SKM-1 (cell line): Measurements from ENCODE around the gene NTN3.
A peak's percentile ranks its signal among the peaks of the same experiment; 100 is the strongest.

Experiments used
- DNase-seq: peaks from one replicate; lab custom pipeline; 2025; ENCODE audit not compliant: unreplicated experiment; lab: John Stamatoyannopoulos, UW

NTN3 gene

GRCh38 chr16:2512735-2513404 lies 41.8 kb downstream of the NTN3 start:
- no peak for DNase-seq

- peak; percentile 85 for DNase-seq
Measured at GRCh38 chr16:2513405-2514332, 42.6 kb downstream of the NTN3 start, which contains the start of gene ATP6V0C. Gene ATP6V0C (plus strand): TSS chr16:2513952. CDS start chr16:2514104, 152 bp downstream.

- DNase-seq, result no peak
Measured at GRCh38 chr16:2514333-2515179, 43.5 kb downstream of the NTN3 start.

GRCh38 chr16:2515180-2515851 lies 44.2 kb downstream of the NTN3 start:
- DNase-seq, result no peak

GRCh38 chr16:2516391-2517240 lies 45.5 kb downstream of the NTN3 start:
- peak; percentile 28 for DNase-seq

GRCh38 chr16:2517954-2518605 lies 47.0 kb downstream of the NTN3 start:
- DNase-seq, result no peak

- DNase-seq, result no peak
Measured at GRCh38 chr16:2518823-2519710, 48.0 kb downstream of the NTN3 start.

- DNase-seq, result no peak
Measured at GRCh38 chr16:2519711-2520080, 48.6 kb downstream of the NTN3 start.

- peak; percentile 45 for DNase-seq
Measured at GRCh38 chr16:2520097-2520783, 49.1 kb downstream of the NTN3 start, which contains the start of gene AMDHD2. Gene AMDHD2 (plus strand): TSS chr16:2520371. CDS start chr16:2520459, 88 bp downstream.

GRCh38 chr16:2520784-2521531 lies 49.9 kb downstream of the NTN3 start:
- no peak for DNase-seq
